HEK293 (cell line): ENCODE data around the gene CNOT2.

Experiments used
- CTCF ChIA-PET: fragments of 350-600 bp; formaldehyde crosslinking; extraction: SDS; loops from one replicate; lab custom pipeline; 2021; ENCODE audit warnings: antibody characterized with exemption; lab: Yijun Ruan, JAX
- POLR2A ChIA-PET: fragments of 300-600 bp; formaldehyde crosslinking; extraction: SDS; loops from one replicate; lab custom pipeline; 2020; ENCODE audit warnings: antibody characterized with exemption, inconsistent platforms; lab: Yijun Ruan, JAX
- H3K27ac ChIP-seq: fragments of 200-500 bp; sonication (Bioruptor generic); 2 replicates; pipeline ENCODE4 v1.5.1; 2014; ENCODE audit warnings: low read depth, low read length, control low read depth, inconsistent platforms; ENCODE audit errors: extremely low read depth
- H3K36me3 ChIP-seq, 2 experiments: fragments of 200-500 bp in 1 of 2; sonication (Bioruptor generic) in 1 of 2; 1 replicate in 1 of 2; 2 replicates in 1 of 2; pipeline ENCODE4 v1.5.1; 2014 to 2017; ENCODE audit warnings: inconsistent platforms in 2 of 2, low read length in 2 of 2; ENCODE audit not compliant: control insufficient read depth in 2 of 2, insufficient read depth in 1 of 2
- H3K4me1 ChIP-seq: fragments of 200-500 bp; sonication (Bioruptor generic); 2 replicates; pipeline ENCODE4 v1.5.1; 2014; ENCODE audit warnings: mild to moderate bottlenecking, low read length, inconsistent platforms; ENCODE audit not compliant: control insufficient read depth, insufficient read depth
- H3K4me3 ChIP-seq: 2 replicates; pipeline ENCODE4 v1.5.1; 2011; ENCODE audit warnings: low read depth, mild to moderate bottlenecking, control low read depth, low read length, moderate library complexity
- H3K9me3 ChIP-seq: fragments of 200-500 bp; sonication (Bioruptor generic); 2 replicates; pipeline ENCODE4 v1.5.1; 2014; ENCODE audit warnings: low read depth, low read length, inconsistent platforms; ENCODE audit not compliant: control insufficient read depth, insufficient read depth
- BCL11B ChIP-seq: fragments of 450-650 bp; formaldehyde crosslinking; IDR thresholded peaks from 2 replicates; pipeline ENCODE4 v1.5.1; 2016; ENCODE audit warnings: low read depth, missing biosample characterization, missing genetic modification characterization
- GLIS2 ChIP-seq: fragments of 450-650 bp; formaldehyde crosslinking; IDR thresholded peaks from 2 replicates; pipeline ENCODE4 v1.5.1; 2016; ENCODE audit warnings: missing biosample characterization, missing genetic modification characterization
- KLF16 ChIP-seq: fragments of 450-650 bp; formaldehyde crosslinking; IDR thresholded peaks from 2 replicates; pipeline ENCODE4 v1.5.1; 2017; ENCODE audit warnings: missing biosample characterization, missing genetic modification characterization
- KLF8 ChIP-seq: fragments of 450-650 bp; formaldehyde crosslinking; IDR thresholded peaks from 2 replicates; pipeline ENCODE4 v1.5.1; 2016; ENCODE audit warnings: missing biosample characterization, missing genetic modification characterization
- PRDM6 ChIP-seq: fragments of 450-650 bp; formaldehyde crosslinking; IDR thresholded peaks from 2 replicates; pipeline ENCODE4 v1.5.1; 2017; ENCODE audit warnings: missing biosample characterization, missing genetic modification characterization
- SCRT1 ChIP-seq: fragments of 450-650 bp; formaldehyde crosslinking; IDR thresholded peaks from 2 replicates; pipeline ENCODE4 v1.5.1; 2016; ENCODE audit warnings: missing biosample characterization, missing genetic modification characterization, borderline replicate concordance
- ZBTB17 ChIP-seq: fragments of 450-650 bp; formaldehyde crosslinking; IDR thresholded peaks from 2 replicates; pipeline ENCODE4 v1.5.1; 2016; ENCODE audit warnings: missing biosample characterization, missing genetic modification characterization
- ZBTB26 ChIP-seq: fragments of 450-650 bp; formaldehyde crosslinking; optimal IDR thresholded peaks from 2 replicates; pipeline ENCODE3; 2016; ENCODE audit warnings: missing biosample characterization, mild to moderate bottlenecking, missing genetic modification characterization
- ZBTB44 ChIP-seq: fragments of 450-650 bp; IDR thresholded peaks from 2 replicates; pipeline ENCODE4 v1.5.1; 2018; ENCODE audit warnings: missing biosample characterization, mild to moderate bottlenecking, missing genetic modification characterization
- ZBTB48 ChIP-seq: fragments of 450-650 bp; formaldehyde crosslinking; IDR thresholded peaks from 2 replicates; pipeline ENCODE4 v1.5.1; 2016; ENCODE audit warnings: missing biosample characterization, missing genetic modification characterization
- ZEB2 ChIP-seq: fragments of 450-650 bp; formaldehyde crosslinking; IDR thresholded peaks from 2 replicates; pipeline ENCODE4 v1.5.1; 2016; ENCODE audit warnings: missing biosample characterization, missing genetic modification characterization
- ZNF175 ChIP-seq: fragments of 450-650 bp; formaldehyde crosslinking; IDR thresholded peaks from 2 replicates; pipeline ENCODE4 v1.5.1; 2016; ENCODE audit warnings: missing biosample characterization, missing genetic modification characterization
- ZNF292 ChIP-seq: fragments of 450-650 bp; formaldehyde crosslinking; IDR thresholded peaks from 2 replicates; pipeline ENCODE4 v1.5.1; 2016; ENCODE audit warnings: low read depth, missing biosample characterization, missing genetic modification characterization, borderline replicate concordance
- ZNF391 ChIP-seq: fragments of 450-650 bp; formaldehyde crosslinking; IDR thresholded peaks from 2 replicates; pipeline ENCODE4 v1.5.1; 2016; ENCODE audit warnings: low read depth, missing biosample characterization, missing genetic modification characterization, borderline replicate concordance
- ZNF423 ChIP-seq: fragments of 450-650 bp; formaldehyde crosslinking; IDR thresholded peaks from 2 replicates; pipeline ENCODE4 v1.5.1; 2016; ENCODE audit warnings: missing biosample characterization, missing genetic modification characterization
- ZNF561 ChIP-seq: fragments of 450-650 bp; IDR thresholded peaks from 2 replicates; pipeline ENCODE4 v1.5.1; 2018; ENCODE audit warnings: missing biosample characterization, missing genetic modification characterization, borderline replicate concordance
- ZNF707 ChIP-seq: fragments of 450-650 bp; formaldehyde crosslinking; IDR thresholded peaks from 2 replicates; pipeline ENCODE4 v1.5.1; 2016; ENCODE audit warnings: missing biosample characterization, missing genetic modification characterization
- ZNF830 ChIP-seq: fragments of 450-650 bp; IDR thresholded peaks from 2 replicates; pipeline ENCODE4 v1.5.0; 2018; ENCODE audit warnings: missing biosample characterization, missing genetic modification characterization, low read depth, mild to moderate bottlenecking, moderate library complexity
- ZXDB ChIP-seq: fragments of 450-650 bp; formaldehyde crosslinking; IDR thresholded peaks from 2 replicates; pipeline ENCODE4 v1.5.1; 2016; ENCODE audit warnings: missing biosample characterization, missing genetic modification characterization
- TF ChIP-seq, protein P1 (sequence below): fragments of 450-650 bp; formaldehyde crosslinking; conservative IDR thresholded peaks from 2 replicates; pipeline ENCODE4 v1.5.1; 2016; ENCODE audit warnings: low read depth, missing biosample characterization, missing genetic modification characterization
- TF ChIP-seq, protein P2 (sequence below): fragments of 450-650 bp; formaldehyde crosslinking; IDR thresholded peaks from 2 replicates; pipeline ENCODE4 v1.5.1; 2016; ENCODE audit warnings: missing biosample characterization, missing genetic modification characterization
- TF ChIP-seq, protein P3 (sequence below): fragments of 450-650 bp; formaldehyde crosslinking; IDR thresholded peaks from 2 replicates; pipeline ENCODE4 v1.5.1; 2017; ENCODE audit warnings: missing biosample characterization, missing genetic modification characterization
- TF ChIP-seq, protein P4 (sequence below): sonication (generic); formaldehyde crosslinking; IDR thresholded peaks from 2 replicates; pipeline ENCODE4 v1.8.1; 2022; ENCODE audit warnings: mild to moderate bottlenecking, moderate library complexity, missing genetic modification reagents

Gene CNOT2

DNA sequence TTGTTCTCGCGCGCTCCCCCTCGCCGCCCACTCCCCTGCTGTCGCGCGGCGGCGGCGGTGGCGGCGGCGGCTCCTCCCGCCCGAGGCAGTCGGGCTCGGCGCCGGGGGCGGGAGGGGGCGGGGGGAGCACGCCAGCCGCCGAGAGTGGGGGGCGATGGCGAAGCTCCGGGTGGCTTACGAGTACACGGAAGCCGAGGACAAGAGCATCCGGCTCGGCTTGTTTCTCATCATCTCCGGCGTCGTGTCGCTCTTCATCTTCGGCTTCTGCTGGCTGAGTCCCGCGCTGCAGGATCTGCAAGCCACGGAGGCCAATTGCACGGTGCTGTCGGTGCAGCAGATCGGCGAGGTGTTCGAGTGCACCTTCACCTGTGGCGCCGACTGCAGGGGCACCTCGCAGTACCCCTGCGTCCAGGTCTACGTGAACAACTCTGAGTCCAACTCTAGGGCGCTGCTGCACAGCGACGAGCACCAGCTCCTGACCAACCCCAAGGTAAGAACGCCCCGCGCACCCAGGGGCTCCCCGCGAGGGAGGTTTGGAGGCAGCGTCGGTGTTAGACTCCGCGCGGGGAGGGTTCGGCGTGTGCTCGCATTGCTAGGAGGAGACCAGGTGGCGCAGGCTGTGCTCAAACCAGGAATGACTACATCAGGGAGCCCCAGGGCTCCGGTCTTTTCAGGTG, 123.5 kb downstream of the CNOT2 start:
- peak overlapping the region; percentile 83 for H3K4me3 ChIP-seq
- H3K9me3 ChIP-seq = no peaks in the 10 kb centered on the region
- H3K27ac ChIP-seq = peak overlapping the region; percentile 73
- ChIA-PET POLR2A (interaction anchor here (0.6 to 2.1 kb wide), 2 partner anchors 123 to 206 kb away, joined by 5 to 8 read pairs; partner anchors contain the start of gene CNOT2), CTCF (interaction anchor here (0.8 to 1.1 kb wide), 2 partner anchors 86 to 213 kb away, joined by 3 read pairs; no protein-coding TSS in a partner anchor)
- H3K36me3 ChIP-seq = no peaks in the 10 kb centered on the region; a peak in 1 of 3 replicates
- H3K4me1 ChIP-seq = peaks cover 3% of the 10 kb centered on the region; the same call in 1 of the 2 replicates
- peak; percentile 86 for TF ChIP-seq ZBTB17 (tag by site-specific recombination)
- TF ChIP-seq ZXDB (tag by site-specific recombination) = peak; percentile 88
- peak; percentile 90 for TF ChIP-seq ZEB2 (tag by site-specific recombination)
- TF ChIP-seq ZNF292 (tag by site-specific recombination) = no peak
- peak; percentile 73; the same call in 1 of the 2 replicates for TF ChIP-seq ZBTB48 (tag by site-specific recombination)
- no peak for TF ChIP-seq ZNF175 (tag by site-specific recombination)
- TF ChIP-seq, protein P1, sequence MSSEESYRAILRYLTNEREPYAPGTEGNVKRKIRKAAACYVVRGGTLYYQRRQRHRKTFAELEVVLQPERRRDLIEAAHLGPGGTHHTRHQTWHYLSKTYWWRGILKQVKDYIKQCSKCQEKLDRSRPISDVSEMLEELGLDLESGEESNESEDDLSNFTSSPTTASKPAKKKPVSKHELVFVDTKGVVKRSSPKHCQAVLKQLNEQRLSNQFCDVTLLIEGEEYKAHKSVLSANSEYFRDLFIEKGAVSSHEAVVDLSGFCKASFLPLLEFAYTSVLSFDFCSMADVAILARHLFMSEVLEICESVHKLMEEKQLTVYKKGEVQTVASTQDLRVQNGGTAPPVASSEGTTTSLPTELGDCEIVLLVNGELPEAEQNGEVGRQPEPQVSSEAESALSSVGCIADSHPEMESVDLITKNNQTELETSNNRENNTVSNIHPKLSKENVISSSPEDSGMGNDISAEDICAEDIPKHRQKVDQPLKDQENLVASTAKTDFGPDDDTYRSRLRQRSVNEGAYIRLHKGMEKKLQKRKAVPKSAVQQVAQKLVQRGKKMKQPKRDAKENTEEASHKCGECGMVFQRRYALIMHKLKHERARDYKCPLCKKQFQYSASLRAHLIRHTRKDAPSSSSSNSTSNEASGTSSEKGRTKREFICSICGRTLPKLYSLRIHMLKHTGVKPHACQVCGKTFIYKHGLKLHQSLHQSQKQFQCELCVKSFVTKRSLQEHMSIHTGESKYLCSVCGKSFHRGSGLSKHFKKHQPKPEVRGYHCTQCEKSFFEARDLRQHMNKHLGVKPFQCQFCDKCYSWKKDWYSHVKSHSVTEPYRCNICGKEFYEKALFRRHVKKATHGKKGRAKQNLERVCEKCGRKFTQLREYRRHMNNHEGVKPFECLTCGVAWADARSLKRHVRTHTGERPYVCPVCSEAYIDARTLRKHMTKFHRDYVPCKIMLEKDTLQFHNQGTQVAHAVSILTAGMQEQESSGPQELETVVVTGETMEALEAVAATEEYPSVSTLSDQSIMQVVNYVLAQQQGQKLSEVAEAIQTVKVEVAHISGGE (tag by site-specific recombination) = peak; percentile 91
- TF ChIP-seq BCL11B (tag by site-specific recombination) = no peak
- TF ChIP-seq ZNF830 (tag by site-specific recombination) = no peak
- TF ChIP-seq, protein P2, sequence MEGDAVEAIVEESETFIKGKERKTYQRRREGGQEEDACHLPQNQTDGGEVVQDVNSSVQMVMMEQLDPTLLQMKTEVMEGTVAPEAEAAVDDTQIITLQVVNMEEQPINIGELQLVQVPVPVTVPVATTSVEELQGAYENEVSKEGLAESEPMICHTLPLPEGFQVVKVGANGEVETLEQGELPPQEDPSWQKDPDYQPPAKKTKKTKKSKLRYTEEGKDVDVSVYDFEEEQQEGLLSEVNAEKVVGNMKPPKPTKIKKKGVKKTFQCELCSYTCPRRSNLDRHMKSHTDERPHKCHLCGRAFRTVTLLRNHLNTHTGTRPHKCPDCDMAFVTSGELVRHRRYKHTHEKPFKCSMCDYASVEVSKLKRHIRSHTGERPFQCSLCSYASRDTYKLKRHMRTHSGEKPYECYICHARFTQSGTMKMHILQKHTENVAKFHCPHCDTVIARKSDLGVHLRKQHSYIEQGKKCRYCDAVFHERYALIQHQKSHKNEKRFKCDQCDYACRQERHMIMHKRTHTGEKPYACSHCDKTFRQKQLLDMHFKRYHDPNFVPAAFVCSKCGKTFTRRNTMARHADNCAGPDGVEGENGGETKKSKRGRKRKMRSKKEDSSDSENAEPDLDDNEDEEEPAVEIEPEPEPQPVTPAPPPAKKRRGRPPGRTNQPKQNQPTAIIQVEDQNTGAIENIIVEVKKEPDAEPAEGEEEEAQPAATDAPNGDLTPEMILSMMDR (tag by site-specific recombination) = peak; percentile 79
- TF ChIP-seq ZNF561 (tag by site-specific recombination) = peak; percentile 7; the same call in 1 of the 2 replicates
- TF ChIP-seq ZNF707 = no peak
- TF ChIP-seq ZNF423 (tag by site-specific recombination) = 0 out of 2 replicates have a peak, but pooled peaks have one; percentile 68
- peak; percentile 28; the same call in 1 of the 2 replicates for TF ChIP-seq KLF8 (tag by site-specific recombination)
- peak; percentile 89 for TF ChIP-seq GLIS2 (tag by site-specific recombination)
- peak; percentile 75 for TF ChIP-seq ZBTB26 (tag by site-specific recombination)
- TF ChIP-seq, protein P3, sequence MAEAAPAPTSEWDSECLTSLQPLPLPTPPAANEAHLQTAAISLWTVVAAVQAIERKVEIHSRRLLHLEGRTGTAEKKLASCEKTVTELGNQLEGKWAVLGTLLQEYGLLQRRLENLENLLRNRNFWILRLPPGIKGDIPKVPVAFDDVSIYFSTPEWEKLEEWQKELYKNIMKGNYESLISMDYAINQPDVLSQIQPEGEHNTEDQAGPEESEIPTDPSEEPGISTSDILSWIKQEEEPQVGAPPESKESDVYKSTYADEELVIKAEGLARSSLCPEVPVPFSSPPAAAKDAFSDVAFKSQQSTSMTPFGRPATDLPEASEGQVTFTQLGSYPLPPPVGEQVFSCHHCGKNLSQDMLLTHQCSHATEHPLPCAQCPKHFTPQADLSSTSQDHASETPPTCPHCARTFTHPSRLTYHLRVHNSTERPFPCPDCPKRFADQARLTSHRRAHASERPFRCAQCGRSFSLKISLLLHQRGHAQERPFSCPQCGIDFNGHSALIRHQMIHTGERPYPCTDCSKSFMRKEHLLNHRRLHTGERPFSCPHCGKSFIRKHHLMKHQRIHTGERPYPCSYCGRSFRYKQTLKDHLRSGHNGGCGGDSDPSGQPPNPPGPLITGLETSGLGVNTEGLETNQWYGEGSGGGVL (tag by site-specific recombination) = peak; percentile 37; the same call in 1 of the 2 replicates
- TF ChIP-seq ZNF391 (tag by site-specific recombination) = peak; percentile 35; the same call in 1 of the 2 replicates
- no peak for TF ChIP-seq PRDM6 (tag by site-specific recombination)
- TF ChIP-seq, protein P4, sequence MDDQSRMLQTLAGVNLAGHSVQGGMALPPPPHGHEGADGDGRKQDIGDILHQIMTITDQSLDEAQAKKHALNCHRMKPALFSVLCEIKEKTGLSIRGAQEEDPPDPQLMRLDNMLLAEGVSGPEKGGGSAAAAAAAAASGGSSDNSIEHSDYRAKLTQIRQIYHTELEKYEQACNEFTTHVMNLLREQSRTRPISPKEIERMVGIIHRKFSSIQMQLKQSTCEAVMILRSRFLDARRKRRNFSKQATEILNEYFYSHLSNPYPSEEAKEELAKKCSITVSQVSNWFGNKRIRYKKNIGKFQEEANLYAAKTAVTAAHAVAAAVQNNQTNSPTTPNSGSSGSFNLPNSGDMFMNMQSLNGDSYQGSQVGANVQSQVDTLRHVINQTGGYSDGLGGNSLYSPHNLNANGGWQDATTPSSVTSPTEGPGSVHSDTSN = no peak
- peak; percentile 74; the same call in 1 of the 2 replicates for TF ChIP-seq KLF16 (tag by site-specific recombination)
- peak; percentile 80 for TF ChIP-seq SCRT1 (tag by site-specific recombination)
- 0 out of 2 replicates have a peak, but pooled peaks have one; percentile 50 for TF ChIP-seq ZBTB44 (tag by site-specific recombination)
